ENCODE results near the gene CARS2. TPM values are rescaled to one million over a fixed set of nuclear protein-coding genes. Genes with fewer than 3 reads are reported as not detected.
A peak's percentile ranks its signal among the peaks of the same experiment; 100 is the strongest.

Gene CARS2
- total RNA-seq, 1 experiment from 2014 or later = 41.9 TPM

GRCh38 chr13:110648848-110649421, 57.0 kb downstream of the CARS2 start:
- H4K20me1 ChIP-seq (ENCODE audit: control insufficient read depth, insufficient read depth, insufficient read length) = peaks cover 2% of the 10 kb centered on the region
- no peak overlapping the region for H3K18ac ChIP-seq (ENCODE audit: insufficient read length, low read depth, low read length)
- no peak overlapping the region for H4K8ac ChIP-seq (replicated peaks; ENCODE audit: insufficient read length, low read depth, low read length)
- peaks cover 2 to 20% (median 17%) of the 10 kb centered on the region in 3 experiments; a peak in 6 of 7 replicates for H3K36me3 Mint-ChIP-seq (ENCODE audit: insufficient read depth in 1 of 3, low read depth in 3 of 3)
- H2BK20ac ChIP-seq (ENCODE audit: low read depth, low read length, poor library complexity, severe bottlenecking) = no peak overlapping the region
- H2BK15ac ChIP-seq (ENCODE audit: low read depth, low read length) = no peak overlapping the region
- no peak overlapping the region for H3K23ac ChIP-seq (ENCODE audit: insufficient read length, low read depth, low read length)
- no peaks in the 10 kb centered on the region for H3K9me3 Mint-ChIP-seq
- no peaks in the 10 kb centered on the region for H3K27me3 Mint-ChIP-seq (ENCODE audit: low read depth)
- H4K5ac ChIP-seq (ENCODE audit: insufficient read length, low read depth, low read length) = no peak overlapping the region
- peak overlapping the region in 2 of 3 experiments; percentile 0 to 40; a peak in 2 of 7 replicates for H3K27ac Mint-ChIP-seq
- H3K4me3 Mint-ChIP-seq = no peak overlapping the region
- DNase-seq = no peak
- no peak overlapping the region for H3K27ac ChIP-seq (ENCODE audit: insufficient read length, low read depth, low read length)
- H3T11ph ChIP-seq (ENCODE audit: low read length) = no peak overlapping the region
- no peaks in the 10 kb centered on the region for H3K79me1 ChIP-seq (ENCODE audit: insufficient read depth, low read depth, low read length, poor library complexity, severe bottlenecking)
- no peak overlapping the region for H4K91ac ChIP-seq (ENCODE audit: insufficient read length, low read depth, low read length)
- no peak overlapping the region for H3K4me2 ChIP-seq (ENCODE audit: insufficient read depth, insufficient read length, low read length)
- no CpG with 5 or more reads among the region's 35 CpGs for WGBS (ENCODE audit: extremely low coverage, insufficient read length, low lambda C conversion rate)
- no peaks in the 10 kb centered on the region for H3K9me3 ChIP-seq (ENCODE audit: control insufficient read depth, low read depth, low read length)
- no peak overlapping the region for H2AFZ ChIP-seq (ENCODE audit: low read length)
- no peaks in the 10 kb centered on the region for H3K79me2 ChIP-seq (ENCODE audit: insufficient read depth, low read length)
- H2BK120ac ChIP-seq (ENCODE audit: low read depth, low read length, poor library complexity, severe bottlenecking) = no peak overlapping the region
- no peak for TF ChIP-seq CTCF (conservative IDR thresholded peaks at IDR 0.05)
- H3K9ac ChIP-seq (ENCODE audit: extremely low read depth, insufficient read length, low read length) = no peak overlapping the region
- no peaks in the 10 kb centered on the region for H3K27me3 ChIP-seq (ENCODE audit: insufficient read depth, low read length)
- H3K56ac ChIP-seq (ENCODE audit: insufficient read length, low read depth, low read length) = no peak overlapping the region
- H3K23me2 ChIP-seq (ENCODE audit: insufficient read length, low read depth, low read length, poor library complexity, severe bottlenecking) = no peaks in the 10 kb centered on the region
- no peak overlapping the region; the same call in 1 of the 2 replicates for H3K14ac ChIP-seq (ENCODE audit: insufficient read depth, low read length)
- no peak overlapping the region for H2BK12ac ChIP-seq (ENCODE audit: insufficient read length, low read depth, low read length)
- no peak overlapping the region for H3K4ac ChIP-seq (ENCODE audit: low read depth, low read length)
- H3K4me1 ChIP-seq (ENCODE audit: insufficient read depth, low read length) = peaks cover 2% of the 10 kb centered on the region
- no peak overlapping the region for H2AK5ac ChIP-seq (ENCODE audit: insufficient read length, low read length)
- H3K4me1 Mint-ChIP-seq = peaks cover 7 to 15% of the 10 kb centered on the region in 2 experiments
- H2BK5ac ChIP-seq (ENCODE audit: insufficient read length, low read length) = no peak overlapping the region
